WTC11 (cell line): ENCODE data around the gene NOC2L. TPM values are rescaled to one million over a fixed set of nuclear protein-coding genes. Genes with fewer than 3 reads are reported as not detected.
"Not testable (repeated sequence)": the region's sequence is repeated elsewhere in the genome, so short reads cannot be mapped to it uniquely, and the experiment has no call there.

Experiments
- ATAC-seq: fragments of 200-7000 bp; cut with Tn5 transposase; 2 replicates; pipeline ENCODE4 v1.10.0; 2021; ENCODE audit warnings: mild to moderate bottlenecking, moderate library complexity
- CTCF ChIA-PET: fragments of 300-600 bp; sonication (Branson Sonifier 250); formaldehyde crosslinking; loops from one replicate; lab custom pipeline; 2021; ENCODE audit warnings: antibody characterized with exemption; lab: Charles Lee
- POLR2A ChIA-PET: fragments of 350-600 bp; sonication (Branson Sonifier 250); formaldehyde crosslinking; loops from one replicate; lab custom pipeline; 2021; ENCODE audit warnings: antibody characterized with exemption; lab: Charles Lee
- DNase-seq: peaks from one replicate; pipeline ENCODE4 v3.0.0; 2021; ENCODE audit warnings: low spot score
- H3K27ac Mint-ChIP-seq: 2 replicates; pipeline ENCODE4 v1.8.0; 2021; ENCODE audit warnings: mixed read lengths
- H3K27me3 Mint-ChIP-seq: 2 replicates; pipeline ENCODE4 v1.8.0; 2021; ENCODE audit warnings: low read depth, mild to moderate bottlenecking, moderate library complexity, mixed read lengths
- H3K36me3 Mint-ChIP-seq: 2 replicates; pipeline ENCODE4 v1.8.0; 2021; ENCODE audit warnings: mixed read lengths
- H3K4me1 Mint-ChIP-seq: 2 replicates; pipeline ENCODE4 v1.8.0; 2022; ENCODE audit warnings: mixed read lengths
- H3K4me3 Mint-ChIP-seq: 2 replicates; pipeline ENCODE4 v1.8.0; 2021; ENCODE audit warnings: mild to moderate bottlenecking, moderate library complexity, mixed read lengths
- H3K9me3 Mint-ChIP-seq: 2 replicates; pipeline ENCODE4 v1.8.0; 2021; ENCODE audit warnings: mixed read lengths
- ARID4B ChIP-seq: sonication (generic); formaldehyde crosslinking; IDR thresholded peaks from 2 replicates; pipeline ENCODE4 v1.8.0; 2023; ENCODE audit warnings: missing genetic modification reagents, mild to moderate bottlenecking, borderline replicate concordance
- ATF1 ChIP-seq: sonication (generic); formaldehyde crosslinking; IDR thresholded peaks from 2 replicates; pipeline ENCODE4 v1.8.1; 2023; ENCODE audit warnings: mild to moderate bottlenecking, moderate library complexity, missing genetic modification reagents
- ATF3 ChIP-seq: sonication (generic); formaldehyde crosslinking; conservative IDR thresholded peaks from 2 replicates; pipeline ENCODE4 v1.8.1; 2022; ENCODE audit warnings: mild to moderate bottlenecking, missing genetic modification reagents
- CDX4 ChIP-seq: fragments of 250-450 bp; sonication (Bioruptor Pico); IDR thresholded peaks from 2 replicates; pipeline ENCODE4 v1.9.0; 2021; ENCODE audit warnings: moderate library complexity, mild to moderate bottlenecking, inconsistent platforms, borderline replicate concordance
- EMX1 ChIP-seq: fragments of 250-450 bp; sonication (Bioruptor Pico); IDR thresholded peaks from 2 replicates; pipeline ENCODE4 v1.8.0; 2021; ENCODE audit warnings: mild to moderate bottlenecking
- ETV6 ChIP-seq: sonication (generic); formaldehyde crosslinking; IDR thresholded peaks from 2 replicates; pipeline ENCODE4 v1.8.1; 2022; ENCODE audit warnings: mild to moderate bottlenecking, missing genetic modification reagents
- FOXP1 ChIP-seq: sonication (generic); formaldehyde crosslinking; IDR thresholded peaks from 2 replicates; pipeline ENCODE4 v1.8.0; 2022; ENCODE audit warnings: missing genetic modification reagents, mild to moderate bottlenecking, moderate library complexity, borderline replicate concordance
- HMGA2 ChIP-seq: fragments of 250-450 bp; sonication (Bioruptor Pico); IDR thresholded peaks from 2 replicates; pipeline ENCODE4 v1.4.0; 2021; ENCODE audit warnings: mild to moderate bottlenecking, moderate library complexity
- PREB ChIP-seq: sonication (generic); formaldehyde crosslinking; IDR thresholded peaks from 2 replicates; pipeline ENCODE4 v1.8.1; 2022; ENCODE audit warnings: mild to moderate bottlenecking, missing genetic modification reagents, moderate library complexity, borderline replicate concordance
- PRRX2 ChIP-seq: fragments of 250-450 bp; sonication (Bioruptor Pico); IDR thresholded peaks from 2 replicates; pipeline ENCODE4 v1.8.0; 2021; ENCODE audit warnings: mild to moderate bottlenecking
- TEAD4 ChIP-seq: sonication (generic); formaldehyde crosslinking; IDR thresholded peaks from 2 replicates; pipeline ENCODE4 v1.8.0; 2022; ENCODE audit warnings: mild to moderate bottlenecking, missing genetic modification reagents
- ZBTB43 ChIP-seq: sonication (generic); formaldehyde crosslinking; IDR thresholded peaks from 2 replicates; pipeline ENCODE4 v1.8.1; 2023; ENCODE audit warnings: mild to moderate bottlenecking, missing genetic modification reagents
- ZNF138 ChIP-seq: sonication (generic); formaldehyde crosslinking; conservative IDR thresholded peaks from 2 replicates; pipeline ENCODE4 v1.8.1; 2022; ENCODE audit warnings: mild to moderate bottlenecking, moderate library complexity, missing genetic modification reagents
- ZNF281 ChIP-seq: sonication (generic); formaldehyde crosslinking; IDR thresholded peaks from 2 replicates; pipeline ENCODE4 v1.8.0; 2023; ENCODE audit warnings: mild to moderate bottlenecking, missing genetic modification reagents
- ZNF317 ChIP-seq: sonication (generic); formaldehyde crosslinking; IDR thresholded peaks from 2 replicates; pipeline ENCODE4 v1.8.1; 2023; ENCODE audit warnings: low read depth, mild to moderate bottlenecking, moderate library complexity, missing genetic modification reagents, borderline replicate concordance
- ZNF512 ChIP-seq: sonication (generic); formaldehyde crosslinking; IDR thresholded peaks from 2 replicates; pipeline ENCODE4 v1.8.1; 2022; ENCODE audit warnings: missing genetic modification reagents, borderline replicate concordance
- ZNF671 ChIP-seq: fragments of 250-450 bp; sonication (Bioruptor Pico); IDR thresholded peaks from 2 replicates; pipeline ENCODE4 v1.8.0; 2021; ENCODE audit warnings: mild to moderate bottlenecking
- total RNA-seq: library from RNA; stranded (reverse); gene quantifications from 3 replicates; pipeline ENCODE4 v1.2.3, GENCODE V29; 2021

The NOC2L gene
- total RNA-seq, 1 experiment from 2014 or later, result 182 TPM

- no peak overlapping the region for H3K4me3 Mint-ChIP-seq
- TF ChIP-seq ATF3 (CRISPR knock-in tag) (no peak), EMX1 (CRISPR knock-in tag) (no peak), ZNF671 (no peak), ETV6 (CRISPR knock-in tag) (no peak), ARID4B (CRISPR knock-in tag) (no peak), HMGA2 (CRISPR knock-in tag) (no peak), FOXP1 (no peak), TEAD4 (CRISPR knock-in tag) (no peak), ZBTB43 (CRISPR knock-in tag) (no peak), PRRX2 (CRISPR knock-in tag) (no peak), CDX4 (CRISPR knock-in tag) (no peak), ATF1 (CRISPR knock-in tag) (no peak), ZNF512 (CRISPR knock-in tag) (no peak), ZNF281 (CRISPR knock-in tag) (no peak), PREB (no peak), ZNF138 (CRISPR knock-in tag) (no peak), ZNF317 (CRISPR knock-in tag) (no peak)
- ChIA-PET CTCF (no interaction called here), POLR2A (no interaction called here)
- no peak for ATAC-seq
- DNase-seq, result no peak
- peaks cover 3% of the 10 kb centered on the region; the same call in 1 of the 2 replicates for H3K9me3 Mint-ChIP-seq
- H3K27ac Mint-ChIP-seq, result no peak overlapping the region
- peaks cover 66% of the 10 kb centered on the region for H3K27me3 Mint-ChIP-seq
- peaks cover 6% of the 10 kb centered on the region for H3K4me1 Mint-ChIP-seq
- no peaks in the 10 kb centered on the region for H3K36me3 Mint-ChIP-seq
Measured at GRCh38 chr1:899636-900317, 59.3 kb downstream of the NOC2L start.

GRCh38 chr1:897951-898350 is 61.1 kb downstream of the NOC2L start:
- CTCF ChIA-PET, H3K27ac Mint-ChIP-seq, H3K9me3 Mint-ChIP-seq, H3K36me3 Mint-ChIP-seq, H3K4me1 Mint-ChIP-seq, ATAC-seq, H3K4me3 Mint-ChIP-seq, DNase-seq, POLR2A ChIA-PET: not testable (repeated sequence)
- peaks cover 56% of the 10 kb centered on the region for H3K27me3 Mint-ChIP-seq
